Osteoblast (primary cell): ENCODE measurements around the gene SLC43A2. TPM values are rescaled to one million over a fixed set of nuclear protein-coding genes. Genes with fewer than 3 reads are reported as not detected.

Experiments
- DNase-seq: peaks from one replicate; pipeline ENCODE4 v3.0.0; 2011; ENCODE audit warnings: low spot score, mixed read lengths; ENCODE audit not compliant: insufficient read length; ENCODE audit errors: missing footprints
- H2AFZ ChIP-seq: 2 replicates; pipeline ENCODE4 v1.6.0; 2011; ENCODE audit warnings: mild to moderate bottlenecking, low read length
- H3K27ac ChIP-seq: 2 replicates; pipeline ENCODE4 v1.5.1; 2011; ENCODE audit warnings: mild to moderate bottlenecking, low read depth, low read length, moderate library complexity
- H3K27me3 ChIP-seq: 2 replicates; pipeline ENCODE4 v1.6.0; 2012; ENCODE audit warnings: mild to moderate bottlenecking, control low read depth, inconsistent platforms, low read length, moderate library complexity; ENCODE audit not compliant: insufficient read depth
- H3K36me3 ChIP-seq: 2 replicates; pipeline ENCODE4 v1.5.1; 2011; ENCODE audit warnings: mild to moderate bottlenecking, low read length, control low read depth, moderate library complexity; ENCODE audit not compliant: insufficient read depth
- H3K4me1 ChIP-seq: 2 replicates; pipeline ENCODE4 v1.5.1; 2011; ENCODE audit warnings: mild to moderate bottlenecking, low read length, control low read depth, moderate library complexity; ENCODE audit not compliant: insufficient read depth
- H3K4me2 ChIP-seq: 2 replicates; pipeline ENCODE4 v1.6.0; 2011; ENCODE audit warnings: mild to moderate bottlenecking, low read length; ENCODE audit not compliant: insufficient read depth
- H3K4me3 ChIP-seq: fragments of 200-600 bp; sonication (generic); 3 replicates; pipeline ENCODE4 v1.5.1; 2012; ENCODE audit warnings: mild to moderate bottlenecking, low read length, inconsistent platforms; ENCODE audit not compliant: insufficient read depth
- H3K79me2 ChIP-seq: 2 replicates; pipeline ENCODE4 v1.6.0; 2012; ENCODE audit warnings: mild to moderate bottlenecking, low read length, control low read depth, inconsistent platforms; ENCODE audit not compliant: insufficient read depth
- H3K9me3 ChIP-seq: 2 replicates; pipeline ENCODE4 v1.5.1; 2011; ENCODE audit warnings: low read depth, low read length, control low read depth
- H4K20me1 ChIP-seq: 2 replicates; pipeline ENCODE4 v1.6.0; 2012; ENCODE audit warnings: mild to moderate bottlenecking, low read length, control low read depth; ENCODE audit not compliant: insufficient read depth
- CTCF ChIP-seq: IDR thresholded peaks from 2 replicates; pipeline ENCODE4 v1.5.1; 2011; ENCODE audit warnings: mild to moderate bottlenecking, low read depth, low read length, moderate library complexity; ENCODE audit errors: extremely low read depth
- total RNA-seq: library from RNA; depleted of rRNA; stranded (reverse); fragments of >200 nt; gene quantifications from 2 replicates; pipeline ENCODE4 v1.2.3, GENCODE V29; 2012

Gene SLC43A2
- total RNA-seq, 1 donor: 5.4 TPM

- DNase-seq: peak; percentile 8
- Histone ChIP-seq H3K79me2 (peaks cover 84% of the 10 kb centered on the region), H3K27me3 (no peaks in the 10 kb centered on the region), H3K27ac (no peak overlapping the region), H3K4me2 (no peak overlapping the region), H3K36me3 (peaks cover 10% of the 10 kb centered on the region), H3K9me3 (no peaks in the 10 kb centered on the region), H3K4me3 (no peak overlapping the region), H4K20me1 (peaks cover 69% of the 10 kb centered on the region), H2AFZ (no peak overlapping the region), H3K4me1 (peaks cover 16% of the 10 kb centered on the region)
- no peak for TF ChIP-seq CTCF
These were observed 70.2 kb downstream of the SLC43A2 start for GRCh38 chr17:1558401-1558800.

GRCh38 chr17:1557355-1558095 is 71.1 kb downstream of the SLC43A2 start:
- Histone ChIP-seq H3K27me3 (no peaks in the 10 kb centered on the region), H2AFZ (no peak overlapping the region), H3K4me2 (peak overlapping the region; percentile 14), H3K36me3 (peaks cover 14% of the 10 kb centered on the region), H3K9me3 (no peaks in the 10 kb centered on the region), H3K27ac (peak overlapping the region; percentile 12), H3K79me2 (peaks cover 89% of the 10 kb centered on the region), H4K20me1 (peaks cover 70% of the 10 kb centered on the region), H3K4me1 (peaks cover 16% of the 10 kb centered on the region), H3K4me3 (no peak overlapping the region)
- TF ChIP-seq CTCF: no peak
- DNase-seq: peak; percentile 96

- H3K4me1 ChIP-seq: peaks cover 8% of the 10 kb centered on the region
- no peak overlapping the region for H3K4me2 ChIP-seq
- peak; percentile 3 for DNase-seq
- peaks cover 59% of the 10 kb centered on the region for H4K20me1 ChIP-seq
- no peak overlapping the region for H3K4me3 ChIP-seq
- no peaks in the 10 kb centered on the region for H3K9me3 ChIP-seq
- no peaks in the 10 kb centered on the region for H3K27me3 ChIP-seq
- peaks cover 31% of the 10 kb centered on the region for H3K36me3 ChIP-seq
- no peak overlapping the region for H3K27ac ChIP-seq
- TF ChIP-seq CTCF: no peak
- H3K79me2 ChIP-seq: peaks cover 80% of the 10 kb centered on the region
- H2AFZ ChIP-seq: no peak overlapping the region
These were observed 72.8 kb downstream of the SLC43A2 start for GRCh38 chr17:1555651-1556471.
